Naive thymus-derived CD4-positive, alpha-beta T cell (primary cell): ENCODE data around the gene SGMS2. TPM values are rescaled to one million over a fixed set of nuclear protein-coding genes. Genes with fewer than 3 reads are reported as not detected.

Experiments
- ATAC-seq: fragments of 150-1000 bp; cut with Tn5 transposase; 2 replicates; pipeline ENCODE4 v1.10.0; 2021; ENCODE audit warnings: mild to moderate bottlenecking, moderate library complexity
- CTCF ChIA-PET: fragments of 350-600 bp; sonication (Branson Sonifier 250); formaldehyde crosslinking; loops from one replicate; lab custom pipeline; 2021; ENCODE audit warnings: antibody characterized with exemption; lab: Charles Lee
- POLR2A ChIA-PET: fragments of 350-600 bp; sonication (Branson Sonifier 250); formaldehyde crosslinking; loops from one replicate; lab custom pipeline; 2021; ENCODE audit warnings: antibody characterized with exemption, inconsistent platforms; lab: Charles Lee
- DNase-seq, 9 donors: peaks; one replicate each; pipeline versions ENCODE4 v3.0.0 to v3.0.0-alpha.2; 2020 to 2022; ENCODE audit warnings: mixed read lengths in 1 of 9
- H3K27ac ChIP-seq: one replicate; pipeline ENCODE4 v1.7.0; 2013; ENCODE audit warnings: mild to moderate bottlenecking, low read depth, low read length, moderate library complexity
- H3K27me3 ChIP-seq, 2 donors: one replicate each; pipeline ENCODE4 v1.7.0; 2013; ENCODE audit warnings: low read length in 2 of 2, mild to moderate bottlenecking in 2 of 2, moderate library complexity in 2 of 2; ENCODE audit not compliant: control insufficient read depth in 2 of 2, insufficient read depth in 2 of 2
- H3K36me3 ChIP-seq, 3 experiments: 1 replicate in 2 of 3; 2 replicates in 1 of 3; pipeline ENCODE4 v1.7.0; 2013; ENCODE audit warnings: low read length in 3 of 3, mild to moderate bottlenecking in 3 of 3, moderate library complexity in 1 of 3; ENCODE audit not compliant: insufficient read depth in 3 of 3, control insufficient read depth in 2 of 3
- H3K4me1 ChIP-seq, 2 donors: one replicate each; pipeline ENCODE4 v1.7.0; 2013; ENCODE audit warnings: low read length in 2 of 2, mild to moderate bottlenecking in 2 of 2, moderate library complexity in 1 of 2; ENCODE audit not compliant: control insufficient read depth in 2 of 2, insufficient read depth in 2 of 2
- H3K4me3 ChIP-seq: 2 replicates; pipeline ENCODE4 v1.7.0; 2013; ENCODE audit warnings: mild to moderate bottlenecking, low read length
- H3K9me3 ChIP-seq, 3 experiments: 1 replicate in 2 of 3; 2 replicates in 1 of 3; pipeline ENCODE4 v1.7.0; 2013; ENCODE audit warnings: low read length in 3 of 3; ENCODE audit not compliant: control insufficient read depth in 2 of 3
- H3K27ac Mint-ChIP-seq, 9 donors: one replicate each; pipeline ENCODE4 v1.8.0; 2020 to 2022; ENCODE audit warnings: mixed read lengths in 9 of 9, mild to moderate bottlenecking in 8 of 9, moderate library complexity in 5 of 9, inconsistent platforms in 2 of 9
- H3K27me3 Mint-ChIP-seq, 5 donors: one replicate each; pipeline ENCODE4 v1.8.0; 2021 to 2022; ENCODE audit warnings: mixed read lengths in 5 of 5, mild to moderate bottlenecking in 1 of 5
- H3K36me3 Mint-ChIP-seq, 5 donors: one replicate each; pipeline ENCODE4 v1.8.0; 2020 to 2022; ENCODE audit warnings: mixed read lengths in 5 of 5, mild to moderate bottlenecking in 3 of 5, inconsistent platforms in 1 of 5
- H3K4me1 Mint-ChIP-seq, 7 donors: one replicate each; pipeline ENCODE4 v1.8.0; 2020 to 2022; ENCODE audit warnings: mixed read lengths in 7 of 7, mild to moderate bottlenecking in 3 of 7, inconsistent platforms in 1 of 7
- H3K4me3 Mint-ChIP-seq, 10 donors: one replicate each; pipeline ENCODE4 v1.8.0; 2020 to 2022; ENCODE audit warnings: mild to moderate bottlenecking in 10 of 10, mixed read lengths in 10 of 10, moderate library complexity in 6 of 10, inconsistent platforms in 2 of 10
- H3K9me3 Mint-ChIP-seq, 11 donors: one replicate each; pipeline ENCODE4 v1.8.0; 2020 to 2022; ENCODE audit warnings: mixed read lengths in 11 of 11, mild to moderate bottlenecking in 4 of 11, inconsistent platforms in 1 of 11, moderate library complexity in 1 of 11
- intact Hi-C, 2 donors: fragments of 100-400 bp; cut with micrococcal nuclease; formaldehyde crosslinking; loops; one replicate each; pipeline ENCODE4 v1.15.1; 2023
- polyA plus RNA-seq, 2 donors: library from polyadenylated mRNA; unstranded; fragments of 300-500 nt; fragmentation: Illumina TruSeq; gene quantifications; one replicate each; pipeline ENCODE4 v1.2.3, GENCODE V29; 2021
- total RNA-seq, 6 experiments: library from RNA in 5 of 6; stranded (reverse) in 5 of 6; gene quantifications; 1 replicate in 5 of 6; 2 replicates in 1 of 6; pipeline ENCODE4 v1.2.3 and lab custom pipeline; 2021 to 2026

Gene SGMS2
- total and polyA plus RNA-seq, 7 experiments from 2014 or later: 0.24 to 3.5 (median 0.36) TPM; not detected in 4

DNA sequence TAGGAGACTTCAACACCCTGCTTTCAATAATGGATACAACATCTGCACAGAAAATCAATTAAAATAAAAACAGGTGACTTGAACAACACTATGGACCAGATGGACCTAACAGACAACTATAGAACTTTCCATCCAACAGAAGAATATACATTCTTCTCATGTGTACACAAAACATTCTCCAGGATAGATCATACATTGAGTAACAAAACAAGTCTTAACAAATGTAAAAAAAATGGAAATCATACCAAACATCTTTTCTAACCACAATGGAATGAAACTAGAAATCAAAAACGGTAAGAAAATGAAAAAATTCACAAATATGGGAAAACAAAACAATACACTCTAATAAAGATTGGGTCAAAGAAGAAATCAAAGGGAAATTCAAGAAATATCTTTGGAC is 131.3 kb downstream of the SGMS2 start:
- POLR2A ChIA-PET: interaction anchor here (0.6 kb wide), 1 partner anchor 1882 kb away, joined by 4 read pairs; no protein-coding TSS in a partner anchor

More for the DNA sequence above, 131.3 kb downstream of the SGMS2 start:
- no peak for ATAC-seq
- H3K36me3 Mint-ChIP-seq: peaks cover 4 to 35% (median 31%) of the 10 kb centered on the region in 5 donors
- H3K4me3 Mint-ChIP-seq: no peak overlapping the region
- H3K9me3 ChIP-seq: peaks cover 0 to 8% (median 0%) of the 10 kb centered on the region in 3 experiments
- no peak overlapping the region for H3K27ac ChIP-seq
- peaks cover 11 to 35% (median 20%) of the 10 kb centered on the region in 11 donors for H3K9me3 Mint-ChIP-seq
- no peaks in the 10 kb centered on the region for H3K27me3 ChIP-seq
- H3K36me3 ChIP-seq: no peaks in the 10 kb centered on the region
- H3K4me1 Mint-ChIP-seq: no peaks in the 10 kb centered on the region
- H3K4me1 ChIP-seq: no peaks in the 10 kb centered on the region
- H3K4me3 ChIP-seq: no peak overlapping the region
- DNase-seq: no peak
- intact Hi-C loops: no loop called here
- H3K27me3 Mint-ChIP-seq: peaks cover 0 to 11% (median 4%) of the 10 kb centered on the region in 5 donors
- CTCF ChIA-PET: no interaction called here
- no peak overlapping the region for H3K27ac Mint-ChIP-seq

Other genes with a start within 250 kb of the SGMS2 start
- gene PAPSS1, start 104.7 kb upstream of the SGMS2 start, total RNA-seq: 10 to 100 TPM in 4 of 5 experiments, 1 to 10 TPM in 1; 7.8 to 30.0 (median 16.1) TPM
- gene PAPSS1, start 104.7 kb upstream of the SGMS2 start, polyA plus RNA-seq: 10 to 100 TPM; 21.6 to 24.0 TPM
- 10 to 100 TPM in 1 of 5 experiments, 1 to 10 TPM in 4; 3.8 to 11.4 (median 5.8) TPM for gene CYP2U1, start 106.6 kb downstream of the SGMS2 start, total RNA-seq
- 1 to 10 TPM; 2.8 to 6.2 TPM for gene CYP2U1, start 106.6 kb downstream of the SGMS2 start, polyA plus RNA-seq
- 10 to 100 TPM; 16.5 to 38.8 (median 29.7) TPM for gene HADH, start 165.0 kb downstream of the SGMS2 start, total RNA-seq
- gene HADH, start 165.0 kb downstream of the SGMS2 start, polyA plus RNA-seq: 10 to 100 TPM; 43.0 to 45.1 TPM